ENCODE results near the gene PLXNA2.

The PLXNA2 gene

DNA sequence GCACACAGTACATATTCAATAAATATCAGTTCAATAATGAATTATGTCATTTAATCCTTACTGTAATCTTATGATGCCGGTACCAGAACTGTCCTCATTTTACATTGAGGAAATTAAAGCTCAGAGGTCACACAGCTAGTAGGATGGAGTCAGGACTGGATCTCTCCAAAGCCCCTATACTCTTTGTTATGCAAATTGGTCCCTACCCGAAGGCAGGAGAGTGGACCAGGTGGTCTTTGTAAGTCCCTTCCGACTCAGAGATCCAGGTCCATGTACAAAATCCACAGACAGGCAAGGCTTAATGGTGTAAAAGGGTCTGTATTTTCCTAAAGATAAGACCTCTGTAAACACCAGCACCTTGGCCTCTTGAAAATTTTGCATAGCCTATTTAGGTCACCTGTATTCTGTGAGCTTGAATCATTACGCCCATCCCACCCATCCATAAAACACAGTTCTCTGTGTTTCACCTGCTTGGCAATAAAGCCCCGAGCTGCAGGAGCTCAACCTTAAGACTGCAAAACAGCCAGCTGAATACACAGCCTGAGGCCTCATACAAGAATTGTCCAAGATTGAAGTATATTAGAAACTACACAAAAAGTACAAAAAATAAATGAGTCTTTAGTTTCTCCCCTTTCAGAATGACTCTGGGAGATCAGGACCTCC, 41.7 kb downstream of the PLXNA2 start:
- FAIRE-seq: no peak

- FAIRE-seq: no peak
Observed at GRCh38 chr1:208201229-208201628, 43.0 kb downstream of the PLXNA2 start.

GRCh38 chr1:208200116-208200515, 44.1 kb downstream of the PLXNA2 start:
- FAIRE-seq: no peak

DNA sequence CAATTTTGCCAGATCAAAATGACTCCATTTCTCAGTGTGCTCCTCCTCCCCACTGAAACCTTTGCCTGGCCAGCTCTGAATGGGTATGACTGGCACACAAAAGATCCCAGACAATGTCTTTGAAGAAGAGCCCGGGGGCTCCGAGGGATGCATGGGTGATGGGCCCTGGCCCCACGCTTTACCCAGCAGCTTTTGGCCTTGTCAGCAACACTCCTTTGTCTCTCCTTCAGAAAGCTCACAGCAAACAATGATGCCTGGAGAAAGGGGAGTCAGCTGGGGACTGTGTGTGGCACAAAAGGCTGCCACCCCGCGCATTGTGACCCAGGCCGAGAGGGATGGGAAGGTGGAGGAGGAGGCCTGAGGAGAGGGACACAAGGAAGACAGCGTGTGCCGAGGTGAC, 45.9 kb downstream of the PLXNA2 start:
- no peak for FAIRE-seq

- FAIRE-seq: no peak
Observed at GRCh38 chr1:208194944-208195343, 49.2 kb downstream of the PLXNA2 start.

DNA sequence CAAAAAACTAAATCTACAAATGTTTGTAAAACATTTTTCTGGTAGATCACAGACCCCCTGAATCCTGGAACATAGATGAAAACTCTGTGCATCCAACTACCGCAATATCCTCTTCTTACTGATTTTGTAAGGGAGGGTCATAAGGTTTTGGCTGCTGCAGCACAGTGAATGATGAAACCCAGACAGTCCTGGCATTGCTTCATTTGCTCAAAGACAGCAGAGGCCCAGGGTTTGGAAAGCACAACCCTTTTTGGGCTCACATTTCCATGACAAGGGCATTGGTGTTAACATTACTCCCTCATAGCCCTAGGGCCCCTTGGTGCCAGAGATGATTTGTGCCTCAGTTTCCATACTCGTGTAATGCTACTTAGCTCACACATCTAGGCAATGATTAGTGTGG, 51.2 kb downstream of the PLXNA2 start:
- FAIRE-seq: no peak

GRCh38 chr1:208190784-208191183, 53.4 kb downstream of the PLXNA2 start:
- FAIRE-seq: no peak

DNA sequence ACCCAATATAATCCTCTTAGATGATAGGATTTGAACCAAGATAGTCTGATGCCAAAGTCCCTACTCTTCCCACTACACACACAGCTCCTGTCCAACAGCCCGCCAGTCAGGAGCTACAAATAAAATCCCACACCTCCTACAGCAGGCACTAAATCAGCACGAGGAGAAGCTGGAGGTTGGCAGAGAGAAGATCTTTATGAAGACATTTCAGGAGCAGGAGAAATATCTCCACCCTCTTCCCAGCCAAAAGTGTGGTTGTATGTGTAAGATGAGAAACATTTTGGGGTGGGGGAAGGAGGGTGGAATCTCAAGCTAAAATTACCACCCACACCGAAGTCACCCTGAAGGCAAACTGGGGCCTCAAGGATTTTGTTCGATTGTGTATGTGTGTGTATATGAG, 54.5 kb downstream of the PLXNA2 start:
- no peak for FAIRE-seq

- no peak for FAIRE-seq
Observed at GRCh38 chr1:208189183-208189582, 55.0 kb downstream of the PLXNA2 start.

DNA sequence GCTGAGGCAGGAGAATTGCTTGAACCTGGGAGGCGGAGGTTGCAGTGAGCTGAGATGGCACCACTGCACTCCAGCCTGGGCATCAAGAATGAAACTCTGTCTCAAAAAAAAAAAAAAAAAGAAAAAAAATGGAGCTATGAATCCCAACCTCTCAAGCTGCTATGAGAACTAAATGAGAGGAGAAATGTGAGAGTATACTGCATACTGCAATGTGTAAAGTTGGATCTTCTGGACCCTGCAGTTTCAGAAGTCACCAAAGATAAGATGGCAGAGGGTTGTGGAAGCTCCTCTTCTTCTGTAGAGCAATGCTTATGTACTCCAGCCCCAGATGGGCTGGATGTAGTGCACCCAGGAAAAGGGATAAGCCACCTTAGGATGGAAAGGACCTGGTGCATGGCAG, 55.6 kb downstream of the PLXNA2 start:
- no peak for FAIRE-seq

DNA sequence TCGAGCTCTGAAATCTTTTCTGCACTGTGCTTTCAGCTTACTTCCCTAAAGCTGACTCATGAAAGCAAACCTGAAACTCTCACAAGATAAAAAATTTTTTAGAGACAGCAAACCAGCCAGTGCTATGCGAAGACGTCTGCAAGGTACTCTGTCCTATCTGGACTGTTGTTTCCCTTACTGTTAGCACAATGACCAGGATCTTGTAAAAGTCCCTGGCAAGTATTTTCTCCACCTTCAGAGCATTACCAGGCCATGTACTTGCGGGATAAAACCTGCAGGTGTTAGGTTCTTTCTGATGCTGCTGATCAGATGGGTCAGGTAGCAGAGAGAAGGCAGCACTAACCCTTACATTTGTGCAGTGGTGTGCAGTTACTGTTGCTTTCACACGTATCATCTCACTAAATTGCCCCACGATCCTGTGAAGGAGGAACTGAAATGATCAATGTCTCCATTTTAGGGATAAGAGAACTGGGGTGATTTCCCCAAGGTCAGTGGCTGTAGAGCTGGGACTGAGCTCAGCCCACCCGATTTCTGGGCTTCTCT, 56.6 kb downstream of the PLXNA2 start:
- FAIRE-seq: no peak

GRCh38 chr1:208185801-208186231, 58.4 kb downstream of the PLXNA2 start:
- no peak for FAIRE-seq

DNA sequence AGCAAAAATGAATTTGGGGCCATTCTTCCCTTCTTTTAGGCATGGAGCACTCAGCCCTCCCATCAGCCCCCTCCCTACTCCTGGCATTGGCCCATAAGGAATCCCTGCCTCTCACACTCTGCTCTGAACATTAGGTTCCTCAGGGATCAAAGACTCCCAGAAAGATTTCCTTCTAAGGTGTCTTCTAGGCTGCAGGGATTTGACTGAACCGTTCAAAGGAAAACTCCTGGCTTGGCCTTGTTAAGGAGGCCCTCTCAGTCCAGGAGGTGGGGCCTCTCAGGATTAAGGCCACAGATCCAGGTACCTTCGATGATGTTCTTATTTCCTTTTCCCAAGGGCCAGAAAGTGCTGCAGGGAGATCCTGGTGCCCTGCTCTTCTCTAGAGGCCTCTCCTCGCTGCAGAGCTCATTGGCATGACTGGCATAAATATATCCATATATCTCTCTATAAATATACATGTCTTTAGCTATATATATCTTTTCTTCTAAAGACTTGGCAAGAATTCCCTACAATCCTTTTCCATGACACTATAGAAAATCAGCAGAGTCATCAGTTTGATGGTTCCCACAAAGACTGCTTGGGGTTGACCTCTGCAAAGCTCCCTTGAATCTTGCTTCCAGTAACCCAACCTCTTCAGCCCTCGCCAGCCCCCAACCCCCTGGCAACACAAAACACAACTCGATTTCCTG, 59.1 kb downstream of the PLXNA2 start:
- no peak for FAIRE-seq

DNA sequence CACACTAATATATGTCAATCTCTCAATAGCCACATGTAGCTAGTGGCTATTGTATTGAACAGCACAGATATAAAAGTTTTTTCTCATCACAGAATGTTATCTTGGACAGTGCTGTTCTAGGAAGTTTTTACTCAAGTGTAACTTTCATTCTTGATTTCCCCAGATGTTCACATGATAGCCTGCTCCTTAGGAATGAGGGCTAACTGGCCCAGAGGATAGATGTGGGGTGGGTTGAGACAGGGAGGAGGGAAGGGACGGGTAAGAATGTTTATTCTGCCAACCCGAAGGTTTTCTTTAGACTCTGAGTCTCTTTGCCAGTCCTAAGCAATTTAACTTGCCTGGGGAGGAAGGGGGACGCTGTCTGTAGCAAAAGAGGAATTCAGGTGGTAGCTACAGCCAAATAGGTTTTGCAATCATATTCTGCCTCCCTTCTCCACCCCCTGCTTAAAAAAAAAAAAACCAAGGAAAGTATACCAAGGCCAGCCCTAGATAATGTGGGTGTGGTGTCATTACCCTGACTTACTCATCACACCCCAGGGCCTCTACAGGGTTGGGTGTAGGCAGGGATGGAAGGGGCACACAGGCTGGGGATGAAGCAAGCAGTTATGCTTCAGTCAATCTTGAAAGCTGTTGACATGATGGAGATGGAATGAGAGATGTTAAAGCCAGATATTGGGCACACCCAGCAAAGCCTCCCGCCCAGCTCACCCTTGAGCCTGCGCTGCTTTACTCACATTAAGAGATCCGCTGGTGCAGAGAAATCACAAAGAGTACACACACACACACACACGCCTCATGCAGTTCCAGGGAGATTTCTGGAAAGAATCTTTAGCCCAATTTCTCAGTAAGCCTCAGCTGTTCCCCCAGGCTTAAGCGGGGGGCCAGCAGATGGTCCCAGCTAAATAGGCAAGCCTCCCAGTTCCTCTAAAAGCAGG, 59.9 kb downstream of the PLXNA2 start:
- FAIRE-seq: no peak

DNA sequence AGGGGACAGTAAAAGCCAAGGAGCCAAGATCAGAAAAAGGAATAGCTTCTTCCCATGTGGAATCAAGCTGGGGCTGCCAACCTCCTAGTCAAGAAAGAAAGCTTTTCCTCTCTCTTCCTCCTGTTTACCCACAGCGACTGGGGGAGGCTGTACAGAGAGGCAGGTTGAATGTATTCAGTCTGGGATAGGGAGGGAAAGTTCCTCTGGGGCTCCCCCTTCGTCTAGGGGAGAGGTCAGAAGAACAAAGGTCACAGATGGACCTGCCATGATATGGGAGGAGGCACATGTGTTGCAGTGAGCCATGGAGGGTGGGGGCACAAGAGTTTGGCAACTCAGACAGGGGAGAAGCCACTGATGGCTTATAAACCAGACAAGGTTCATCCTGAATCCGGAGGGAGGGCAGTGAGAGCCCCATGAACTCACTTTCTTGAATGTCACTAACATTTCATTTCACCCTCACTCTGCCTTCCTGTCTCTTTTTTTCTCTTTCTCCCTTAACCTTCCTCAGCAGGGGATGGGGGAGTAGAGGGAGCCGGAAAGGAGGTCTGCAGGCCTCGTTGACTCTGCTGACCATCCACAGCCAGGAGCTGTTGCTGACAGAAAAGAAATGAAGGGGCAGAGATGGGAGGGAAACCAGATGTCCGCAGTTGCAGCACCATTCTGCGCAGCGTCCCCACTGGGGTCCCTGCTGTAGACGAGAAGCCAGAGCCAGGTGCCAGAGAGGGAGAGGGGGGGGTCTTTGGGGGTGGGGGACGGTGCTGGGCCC, 61.1 kb downstream of the PLXNA2 start:
- FAIRE-seq: no peak

DNA sequence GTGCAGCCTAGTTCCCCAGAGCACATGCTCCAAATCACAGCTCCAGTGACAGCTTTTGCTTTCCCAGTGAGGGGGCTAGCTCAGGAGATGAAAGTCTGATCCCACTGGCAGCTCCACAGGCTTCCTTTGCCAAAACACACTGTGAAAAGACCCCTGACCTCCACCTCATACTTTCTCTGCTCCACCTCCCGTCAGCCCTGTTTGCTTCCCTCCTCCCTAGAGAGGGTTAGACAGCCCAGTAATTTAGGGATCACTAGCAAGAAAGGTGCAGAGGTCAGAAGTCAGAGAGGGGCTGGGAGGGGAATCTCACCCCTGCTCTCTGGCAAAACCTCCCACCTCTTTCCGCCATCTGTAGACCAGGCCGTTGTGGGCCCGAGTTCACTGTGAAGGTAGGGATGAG, 62.8 kb downstream of the PLXNA2 start:
- no peak for FAIRE-seq

GRCh38 chr1:208180421-208180820, 63.8 kb downstream of the PLXNA2 start:
- no peak for FAIRE-seq

GRCh38 chr1:208179961-208180409, 64.2 kb downstream of the PLXNA2 start:
- FAIRE-seq: no peak

- no peak for FAIRE-seq
Observed at GRCh38 chr1:208179263-208179816, 64.8 kb downstream of the PLXNA2 start.

GRCh38 chr1:208178091-208178529, 66.1 kb downstream of the PLXNA2 start:
- no peak for FAIRE-seq

GRCh38 chr1:208177656-208178055, 66.5 kb downstream of the PLXNA2 start:
- no peak for FAIRE-seq

GRCh38 chr1:208176649-208177048, 67.5 kb downstream of the PLXNA2 start:
- FAIRE-seq: no peak
